ENCODE data around the gene NOTO.
"Not testable (repeated sequence)": the region's sequence is repeated elsewhere in the genome, so short reads cannot be mapped to it uniquely, and the experiment has no call there.

DNA sequence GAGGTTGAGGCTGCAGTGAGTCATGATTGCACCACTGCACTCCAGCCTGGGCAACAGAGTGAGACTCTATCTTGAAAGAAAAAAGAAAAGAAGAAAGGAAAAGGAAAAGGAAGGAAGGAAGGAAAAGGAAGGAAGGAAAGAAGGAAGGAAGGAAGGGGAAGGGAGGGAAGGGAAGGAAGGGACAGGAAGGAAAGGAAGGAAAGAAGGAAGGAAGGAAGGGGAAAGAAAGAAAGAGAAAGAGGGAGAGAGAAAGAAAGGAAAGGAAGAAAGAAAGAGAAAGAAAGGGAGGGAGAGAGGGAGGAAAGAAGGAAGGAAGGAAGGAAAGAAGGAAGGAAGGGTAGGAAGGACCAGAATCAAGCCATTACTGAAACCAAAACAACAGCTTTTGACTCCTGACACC, 34.0 kb upstream of the NOTO start:
- TF ChIP-seq, protein P1, sequence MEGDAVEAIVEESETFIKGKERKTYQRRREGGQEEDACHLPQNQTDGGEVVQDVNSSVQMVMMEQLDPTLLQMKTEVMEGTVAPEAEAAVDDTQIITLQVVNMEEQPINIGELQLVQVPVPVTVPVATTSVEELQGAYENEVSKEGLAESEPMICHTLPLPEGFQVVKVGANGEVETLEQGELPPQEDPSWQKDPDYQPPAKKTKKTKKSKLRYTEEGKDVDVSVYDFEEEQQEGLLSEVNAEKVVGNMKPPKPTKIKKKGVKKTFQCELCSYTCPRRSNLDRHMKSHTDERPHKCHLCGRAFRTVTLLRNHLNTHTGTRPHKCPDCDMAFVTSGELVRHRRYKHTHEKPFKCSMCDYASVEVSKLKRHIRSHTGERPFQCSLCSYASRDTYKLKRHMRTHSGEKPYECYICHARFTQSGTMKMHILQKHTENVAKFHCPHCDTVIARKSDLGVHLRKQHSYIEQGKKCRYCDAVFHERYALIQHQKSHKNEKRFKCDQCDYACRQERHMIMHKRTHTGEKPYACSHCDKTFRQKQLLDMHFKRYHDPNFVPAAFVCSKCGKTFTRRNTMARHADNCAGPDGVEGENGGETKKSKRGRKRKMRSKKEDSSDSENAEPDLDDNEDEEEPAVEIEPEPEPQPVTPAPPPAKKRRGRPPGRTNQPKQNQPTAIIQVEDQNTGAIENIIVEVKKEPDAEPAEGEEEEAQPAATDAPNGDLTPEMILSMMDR (IDR thresholded peaks at IDR 0.05), result not testable (repeated sequence)
- not testable (repeated sequence) for TF ChIP-seq EZH2 (IDR thresholded peaks at IDR 0.05; ENCODE audit: borderline replicate concordance, insufficient read depth, low read depth, low read length, poor library complexity, severe bottlenecking)

Data from B cell (primary cell).